GM12878 (cell line): ENCODE data around the gene FERMT2. TPM values are rescaled to one million over a fixed set of nuclear protein-coding genes. Genes with fewer than 3 reads are reported as not detected.

Experiments used
- ATAC-seq: fragments of 200-7000 bp; cut with Tn5 transposase; 3 replicates; pipeline ENCODE4 v1.9.1; 2020; ENCODE audit warnings: mild to moderate bottlenecking, moderate library complexity
- BruUV-seq: library from RNA; stranded (reverse); fragments of 400-500 nt; replicated peaks from 2 replicates; lab custom pipeline; 2021; lab: Mats Ljungman, UMichigan
- CTCF ChIA-PET: fragments of 300-600 bp; sonication (Branson Sonifier 250); formaldehyde crosslinking; extraction: SDS; loops from one replicate; lab custom pipeline; 2021; ENCODE audit warnings: inconsistent platforms; lab: Yijun Ruan, JAX
- POLR2A ChIA-PET: fragments of 350-600 bp; formaldehyde crosslinking; extraction: SDS; loops from one replicate; lab custom pipeline; 2021; ENCODE audit warnings: inconsistent platforms; lab: Charles Lee
- RAD21 ChIA-PET: fragments of 300-600 bp; sonication (Branson Sonifier 250); formaldehyde crosslinking; loops from one replicate; lab custom pipeline; 2023; ENCODE audit warnings: antibody characterized with exemption; ENCODE audit not compliant: unreplicated experiment; lab: Charles Lee
- SMC1A ChIA-PET: fragments of 300-600 bp; sonication (Branson Sonifier 250); formaldehyde crosslinking; loops from one replicate; lab custom pipeline; 2023; ENCODE audit not compliant: unreplicated experiment, uncharacterized antibody; lab: Charles Lee
- DNase-seq: peaks from one replicate; pipeline ENCODE4 v3.0.0-alpha.2; 2011; ENCODE audit warnings: low read depth, low spot score
- FAIRE-seq: peaks from 3 replicates; lab custom pipeline; 2011; peaks lifted over from hg19 to GRCh38; lab: Jason Lieb, UNC
- H2AFZ ChIP-seq: 2 replicates; pipeline ENCODE4 v1.6.0; 2011; ENCODE audit warnings: low read depth, low read length, control low read depth; ENCODE audit not compliant: control insufficient read depth
- H3K27ac ChIP-seq: 2 replicates; pipeline ENCODE4 v1.5.1; 2011; ENCODE audit warnings: control low read depth; ENCODE audit not compliant: control insufficient read depth, insufficient read depth
- H3K27me3 ChIP-seq, 2 experiments: replicated peaks in 1 of 2; 2 replicates each; pipeline versions ENCODE4 v1.6.0 to v1.6.1; 2011; ENCODE audit warnings: low read length in 1 of 2; ENCODE audit not compliant: control insufficient read depth in 2 of 2, insufficient read depth in 2 of 2
- H3K36me3 ChIP-seq, 2 experiments: 2 replicates each; pipeline ENCODE4 v1.5.1; 2011; ENCODE audit warnings: low read length in 1 of 2; ENCODE audit not compliant: control insufficient read depth in 2 of 2, insufficient read depth in 2 of 2
- H3K4me1 ChIP-seq: 2 replicates; pipeline ENCODE4 v1.6.1; 2011; ENCODE audit warnings: mild to moderate bottlenecking, low read length, moderate library complexity, mixed read lengths; ENCODE audit not compliant: control insufficient read depth, insufficient read depth
- H3K4me2 ChIP-seq: 2 replicates; pipeline ENCODE4 v1.6.0; 2011; ENCODE audit warnings: control low read depth; ENCODE audit not compliant: control insufficient read depth, insufficient read depth
- H3K4me3 ChIP-seq: fragments of 200-600 bp; sonication (generic); 2 replicates; pipeline ENCODE4 v1.5.1; 2016
- H3K79me2 ChIP-seq: 2 replicates; pipeline ENCODE4 v1.6.0; 2011; ENCODE audit warnings: low read length; ENCODE audit not compliant: control insufficient read depth, insufficient read depth
- H3K9ac ChIP-seq: 2 replicates; pipeline ENCODE4 v1.8.0; 2011; ENCODE audit warnings: low read length, control low read depth, mixed read lengths; ENCODE audit not compliant: control insufficient read depth, insufficient read depth
- H3K9me3 ChIP-seq: replicated peaks from 3 replicates; pipeline ENCODE4 v1.5.1; 2011; ENCODE audit warnings: mild to moderate bottlenecking, low read length; ENCODE audit not compliant: control insufficient read depth, insufficient read depth
- H4K20me1 ChIP-seq: 2 replicates; pipeline ENCODE4 v1.6.0; 2011; ENCODE audit not compliant: control insufficient read depth, insufficient read depth
- BCL11A ChIP-seq: IDR thresholded peaks from 2 replicates; pipeline ENCODE4 v1.6.1; 2011; ENCODE audit warnings: low read depth, low read length
- EED ChIP-seq: sonication (generic); IDR thresholded peaks from 2 replicates; pipeline ENCODE4 v1.6.1; 2016; ENCODE audit warnings: antibody characterized with exemption, low read depth
- RB1 ChIP-seq: fragments of 450-650 bp; formaldehyde crosslinking; IDR thresholded peaks from 2 replicates; pipeline ENCODE4 v1.6.1; 2017; ENCODE audit warnings: mild to moderate bottlenecking, borderline replicate concordance
- RFX5 ChIP-seq: IDR thresholded peaks from 2 replicates; pipeline ENCODE4 v1.6.1; 2011; ENCODE audit warnings: low read depth, low read length, improper control_type of control experiment
- WGBS: methylation state at CpG from one replicate; pipeline ENCODE4 v1.1.6; 2016; ENCODE audit warnings: low lambda C conversion rate; ENCODE audit not compliant: insufficient replicate concordance, insufficient coverage; ENCODE audit errors: missing lambda C conversion rate; 5-methylcytosine and 5-hydroxymethylcytosine counted together
- in situ Hi-C: fragments of 300-500 bp; cut with MboI; formaldehyde crosslinking; loops from 9 replicates; pipeline ENCODE4 v1.14.3; 2018; ENCODE audit warnings: mixed read lengths
- intact Hi-C: fragments of 100-400 bp; cut with micrococcal nuclease; formaldehyde crosslinking; loops from one replicate; pipeline ENCODE4 v1.14.2; 2022; ENCODE audit not compliant: unreplicated experiment
- polyA plus RNA-seq, 11 experiments: library from polyadenylated mRNA; depleted of rRNA in 4 of 11; unstranded in 6 of 11; stranded (reverse) in 5 of 11; fragments of >200 nt; fragmentation: Nextera tagmentation in 4 of 11; fragmentation: Illumina TruSeq in 1 of 11; extraction: Ambion mirVana in 4 of 11; extraction: Trizol in 1 of 11; gene quantifications; 1 replicate in 1 of 11; 2 replicates in 10 of 11; pipeline versions ENCODE4 v1.2.1 to v1.2.3, GENCODE V29; 2011 to 2016; ENCODE audit warnings: inconsistent platforms in 2 of 11, missing spikeins in 2 of 11, low read depth in 1 of 11
- total RNA-seq, 4 experiments: library from RNA; depleted of rRNA in 3 of 4; stranded (reverse); fragments of >200 nt in 3 of 4; fragmentation: Illumina TruSeq in 1 of 4; extraction: Trizol in 1 of 4; gene quantifications; 2 replicates each; pipeline versions ENCODE4 v1.2.1 to v1.2.3, GENCODE V29; 2013 to 2021
- TF ChIP-seq, protein P1 (sequence below): fragments of 450-650 bp; IDR thresholded peaks from 2 replicates; pipeline ENCODE4 v1.6.1; 2018; ENCODE audit warnings: borderline replicate concordance, mild to moderate bottlenecking; ENCODE audit not compliant: partially characterized antibody

FERMT2 gene
- total and polyA plus RNA-seq, 10 of the 15 experiments (the other 5 are each of a cell fraction or from before 2014, with no cell fraction given), result 4.9 to 35.5 (median 19.5) TPM

GRCh38 chr14:52949711-52950409 is 990 bp downstream of the FERMT2 start:
- RAD21 ChIA-PET, result interaction anchor here (0.7 to 2.9 kb wide), 3 partner anchors 12 to 92 kb away, joined by 4 to 19 read pairs (median 12); no protein-coding TSS in a partner anchor
- peak; percentile 13 for FAIRE-seq
- H3K4me3 ChIP-seq, result peak overlapping the region; percentile 69
- TSS peak; percentile 65 for BruUV-seq
- no peak for TF ChIP-seq RFX5
- no peak for TF ChIP-seq RB1
- 0 out of 2 replicates have a peak, but pooled peaks have one; percentile 6 for TF ChIP-seq EED
- TF ChIP-seq, protein P1, sequence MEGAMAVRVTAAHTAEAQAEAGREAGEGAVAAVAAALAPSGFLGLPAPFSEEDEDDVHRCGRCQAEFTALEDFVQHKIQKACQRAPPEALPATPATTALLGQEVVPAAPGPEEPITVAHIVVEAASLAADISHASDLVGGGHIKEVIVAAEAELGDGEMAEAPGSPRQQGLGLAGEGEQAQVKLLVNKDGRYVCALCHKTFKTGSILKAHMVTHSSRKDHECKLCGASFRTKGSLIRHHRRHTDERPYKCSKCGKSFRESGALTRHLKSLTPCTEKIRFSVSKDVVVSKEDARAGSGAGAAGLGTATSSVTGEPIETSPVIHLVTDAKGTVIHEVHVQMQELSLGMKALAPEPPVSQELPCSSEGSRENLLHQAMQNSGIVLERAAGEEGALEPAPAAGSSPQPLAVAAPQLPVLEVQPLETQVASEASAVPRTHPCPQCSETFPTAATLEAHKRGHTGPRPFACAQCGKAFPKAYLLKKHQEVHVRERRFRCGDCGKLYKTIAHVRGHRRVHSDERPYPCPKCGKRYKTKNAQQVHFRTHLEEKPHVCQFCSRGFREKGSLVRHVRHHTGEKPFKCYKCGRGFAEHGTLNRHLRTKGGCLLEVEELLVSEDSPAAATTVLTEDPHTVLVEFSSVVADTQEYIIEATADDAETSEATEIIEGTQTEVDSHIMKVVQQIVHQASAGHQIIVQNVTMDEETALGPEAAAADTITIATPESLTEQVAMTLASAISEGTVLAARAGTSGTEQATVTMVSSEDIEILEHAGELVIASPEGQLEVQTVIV, result no peak
- TF ChIP-seq BCL11A, result no peak
- no peaks in the 10 kb centered on the region for H3K79me2 ChIP-seq
- no peak for DNase-seq
- H3K27ac ChIP-seq, result no peak overlapping the region
- ATAC-seq, result peak; percentile 14; the same call in 1 of the 3 replicates
- in situ Hi-C loops, result no loop called here
- H3K27me3 ChIP-seq, result peaks cover 1 to 18% of the 10 kb centered on the region in 2 experiments
- WGBS, result 17% methylated on average over 24 of the region's 24 CpGs
- POLR2A ChIA-PET, result interaction anchor here (0.5 to 1.2 kb wide), 2 partner anchors 31 to 107 kb away, joined by 3 to 4 read pairs; no protein-coding TSS in a partner anchor
- peak overlapping the region; percentile 98 for H3K4me2 ChIP-seq
- H4K20me1 ChIP-seq, result no peaks in the 10 kb centered on the region
- SMC1A ChIA-PET, result interaction anchor here (1.2 to 3.6 kb wide), 7 partner anchors 11 to 102 kb away, joined by 4 to 28 read pairs (median 10); no protein-coding TSS in a partner anchor
- peak overlapping the region; percentile 50; the same call in 1 of the 2 replicates for H2AFZ ChIP-seq
- CTCF ChIA-PET, result interaction anchor here (0.6 to 1.9 kb wide), 5 partner anchors 12 to 1600 kb away, joined by 3 to 23 read pairs (median 3); no protein-coding TSS in a partner anchor
- no peaks in the 10 kb centered on the region for H3K36me3 ChIP-seq
- peaks cover 3% of the 10 kb centered on the region; the same call in 1 of the 2 replicates for H3K4me1 ChIP-seq
- H3K9ac ChIP-seq, result no peak overlapping the region; the same call in 1 of the 2 replicates
- intact Hi-C loops, result loop anchor here (5.0 kb wide), 1 partner anchor 33 kb away; no protein-coding TSS in a partner anchor
- H3K9me3 ChIP-seq, result no peaks in the 10 kb centered on the region
